Kidney (tissue), 14 donors: Measurements from ENCODE around the gene STIP1. TPM values are rescaled to one million over a fixed set of nuclear protein-coding genes. Genes with fewer than 3 reads are reported as not detected.
A peak's percentile ranks its signal among the peaks of the same experiment; 100 is the strongest.

ENCODE experiments used
- DNase-seq, 5 donors: peaks; one replicate each; pipeline ENCODE4 v3.0.0-alpha.2; 2013 to 2020
- FAIRE-seq: peaks from 2 replicates; lab custom pipeline; 2012; peaks lifted over from hg19 to GRCh38; lab: Jason Lieb, UNC
- H3K27ac ChIP-seq, 2 donors: one replicate each; pipeline ENCODE4 v1.7.0; 2013; ENCODE audit warnings: low read depth in 2 of 2, low read length in 2 of 2, inconsistent platforms in 1 of 2
- H3K27me3 ChIP-seq: one replicate; pipeline ENCODE4 v1.7.1; 2013; ENCODE audit warnings: low read length, inconsistent platforms; ENCODE audit not compliant: control insufficient read depth, insufficient read depth
- H3K36me3 ChIP-seq, 3 donors: one replicate each; pipeline versions ENCODE4 v1.7.0 to v1.7.1; 2013; ENCODE audit warnings: low read length in 3 of 3, control low read depth in 1 of 3, inconsistent platforms in 1 of 3; ENCODE audit not compliant: insufficient read depth in 3 of 3, control insufficient read depth in 2 of 3
- H3K4me1 ChIP-seq, 3 donors: one replicate each; pipeline versions ENCODE4 v1.7.0 to v1.7.1; 2013; ENCODE audit warnings: low read length in 3 of 3, inconsistent platforms in 1 of 3, low read depth in 1 of 3; ENCODE audit not compliant: control insufficient read depth in 2 of 3, insufficient read depth in 2 of 3
- H3K4me3 ChIP-seq, 3 donors: one replicate each; pipeline versions ENCODE4 v1.7.0 to v1.8.1; 2013; ENCODE audit warnings: low read length in 3 of 3, control low read depth in 1 of 3, inconsistent platforms in 1 of 3
- H3K9ac ChIP-seq, 3 donors: one replicate each; pipeline versions ENCODE4 v1.7.0 to v1.7.1; 2013; ENCODE audit warnings: low read length in 3 of 3, control low read depth in 1 of 3, inconsistent platforms in 1 of 3
- H3K9me3 ChIP-seq, 3 donors: one replicate each; pipeline versions ENCODE4 v1.7.0 to v1.7.1; 2013; ENCODE audit warnings: low read length in 3 of 3, control low read depth in 1 of 3, inconsistent platforms in 1 of 3; ENCODE audit not compliant: control insufficient read depth in 2 of 3, insufficient read depth in 1 of 3
- intact Hi-C: fragments of 100-400 bp; cut with DNase I; formaldehyde crosslinking; loops from one replicate; pipeline ENCODE4 v1.11.1; 2022
- polyA plus RNA-seq: library from polyadenylated mRNA; stranded (reverse); fragments of 350-450 nt; fragmentation: Illumina TruSeq; extraction: RNeasy Lipid Tissue Mini Kit (QIAGEN cat#74804); gene quantifications from one replicate; pipeline ENCODE4 v1.2.3, GENCODE V29; 2014; ENCODE audit warnings: low read depth, low replicate concordance; ENCODE audit not compliant: insufficient read depth
- total RNA-seq: library from RNA; stranded (reverse); fragmentation: NEBNext Ultra II Directional; extraction: Animal tissue kit (Norgen Biotek cat#: 25700); gene quantifications from one replicate; pipeline ENCODE4 v1.2.1, GENCODE V29; 2021
- TF ChIP-seq, protein P1 (sequence below): IDR thresholded peaks from 3 replicates; pipeline ENCODE4 v1.5.1; 2012; ENCODE audit warnings: mild to moderate bottlenecking, moderate library complexity, borderline replicate concordance; ENCODE audit not compliant: insufficient read depth; ENCODE audit errors: extremely low read depth
- donor health status: control.
- donor health status: control.
- donor health status: control.
- donor health status: control.
- donor health status: control.
- donor health status: DM: yes; HTN: yes; CAD: no.
- donor health status: Normal renal cell carcinoma (clear cell type).

Gene STIP1
- total and polyA plus RNA-seq, 2 donors from 2014 or later = 81.2 to 86.0 TPM

DNA sequence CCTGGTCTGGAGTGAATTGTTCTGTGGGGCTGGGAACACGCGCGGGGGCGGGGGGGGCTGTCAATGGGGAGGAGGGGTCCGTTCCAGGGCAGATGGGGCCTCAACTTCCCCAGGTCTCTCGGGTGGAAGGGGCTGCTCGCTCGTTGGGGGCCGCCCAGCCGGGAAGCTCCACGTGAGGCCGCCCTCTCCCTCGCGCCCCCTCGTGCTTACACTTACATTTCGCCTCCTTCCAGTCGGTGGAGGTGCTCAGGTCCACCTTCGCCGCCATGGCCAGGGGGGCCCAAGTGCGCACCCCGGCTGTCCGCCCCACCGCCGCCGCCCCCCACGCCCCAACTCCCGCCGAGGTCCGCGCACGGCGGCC is 20.5 kb upstream of the STIP1 start:
- H3K9ac ChIP-seq = peak overlapping the region in 1 of 3 donors; percentile 80
- no peaks in the 10 kb centered on the region for H3K9me3 ChIP-seq
- intact Hi-C loops = no loop called here
- no peaks in the 10 kb centered on the region for H3K27me3 ChIP-seq
- peaks cover 0 to 9% (median 8%) of the 10 kb centered on the region in 3 donors for H3K4me1 ChIP-seq
- TF ChIP-seq, protein P1, sequence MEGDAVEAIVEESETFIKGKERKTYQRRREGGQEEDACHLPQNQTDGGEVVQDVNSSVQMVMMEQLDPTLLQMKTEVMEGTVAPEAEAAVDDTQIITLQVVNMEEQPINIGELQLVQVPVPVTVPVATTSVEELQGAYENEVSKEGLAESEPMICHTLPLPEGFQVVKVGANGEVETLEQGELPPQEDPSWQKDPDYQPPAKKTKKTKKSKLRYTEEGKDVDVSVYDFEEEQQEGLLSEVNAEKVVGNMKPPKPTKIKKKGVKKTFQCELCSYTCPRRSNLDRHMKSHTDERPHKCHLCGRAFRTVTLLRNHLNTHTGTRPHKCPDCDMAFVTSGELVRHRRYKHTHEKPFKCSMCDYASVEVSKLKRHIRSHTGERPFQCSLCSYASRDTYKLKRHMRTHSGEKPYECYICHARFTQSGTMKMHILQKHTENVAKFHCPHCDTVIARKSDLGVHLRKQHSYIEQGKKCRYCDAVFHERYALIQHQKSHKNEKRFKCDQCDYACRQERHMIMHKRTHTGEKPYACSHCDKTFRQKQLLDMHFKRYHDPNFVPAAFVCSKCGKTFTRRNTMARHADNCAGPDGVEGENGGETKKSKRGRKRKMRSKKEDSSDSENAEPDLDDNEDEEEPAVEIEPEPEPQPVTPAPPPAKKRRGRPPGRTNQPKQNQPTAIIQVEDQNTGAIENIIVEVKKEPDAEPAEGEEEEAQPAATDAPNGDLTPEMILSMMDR = no peak
- peak overlapping the region in 2 of 3 donors; percentile 66 to 71 for H3K4me3 ChIP-seq
- H3K27ac ChIP-seq = peak overlapping the region; percentile 67 to 80
- no peaks in the 10 kb centered on the region for H3K36me3 ChIP-seq
- FAIRE-seq = no peak
- DNase-seq = peak in 2 of 5 donors; percentile 47 to 77

DNA sequence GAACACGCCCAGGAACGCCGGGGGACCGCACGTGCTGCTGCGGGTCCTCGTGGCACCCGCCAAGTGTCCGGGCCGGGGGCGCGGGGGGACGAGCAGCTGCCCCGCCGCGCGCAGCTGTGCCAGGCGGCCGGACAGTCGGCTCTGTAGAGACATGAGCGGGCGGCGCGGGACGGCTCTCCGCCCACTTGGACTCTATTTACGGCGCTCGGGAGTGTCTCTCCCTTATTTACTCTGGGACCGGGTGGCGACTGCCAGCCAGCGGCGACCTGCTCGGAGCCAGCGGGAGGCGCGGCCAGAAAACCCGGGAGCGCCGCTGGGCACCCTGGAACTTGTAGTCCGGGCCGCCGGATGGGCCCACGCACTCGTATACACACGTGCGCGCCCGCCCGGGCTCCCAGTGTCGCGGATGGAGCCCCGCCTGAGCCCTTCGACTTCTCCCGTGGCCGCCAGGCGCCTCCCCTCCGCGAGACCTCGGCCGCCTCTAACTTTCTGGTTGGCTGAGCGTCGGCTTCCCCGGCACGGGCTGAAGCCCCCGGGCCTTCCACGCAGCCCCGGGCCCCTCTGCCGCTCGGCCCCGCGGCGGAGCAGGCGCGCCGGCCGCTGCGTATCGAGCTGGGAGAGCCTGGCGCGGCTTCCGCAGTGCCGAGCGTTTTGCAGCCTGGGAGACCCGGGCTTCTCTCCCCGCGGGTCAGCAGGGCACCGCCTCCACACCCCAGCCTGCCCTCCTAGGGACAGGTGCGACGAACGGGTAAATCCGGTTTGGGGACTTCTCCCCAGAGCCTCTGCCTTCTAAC is 19.9 kb upstream of the STIP1 start, which contains the start of gene MACROD1:
Gene MACROD1 (minus strand): TSS at position 272 of the 794 bp plus-strand sequence. CDS start 119 bp downstream, at position 153.
- TF ChIP-seq, protein P1 = no peak
- intact Hi-C loops = no loop called here

DNA sequence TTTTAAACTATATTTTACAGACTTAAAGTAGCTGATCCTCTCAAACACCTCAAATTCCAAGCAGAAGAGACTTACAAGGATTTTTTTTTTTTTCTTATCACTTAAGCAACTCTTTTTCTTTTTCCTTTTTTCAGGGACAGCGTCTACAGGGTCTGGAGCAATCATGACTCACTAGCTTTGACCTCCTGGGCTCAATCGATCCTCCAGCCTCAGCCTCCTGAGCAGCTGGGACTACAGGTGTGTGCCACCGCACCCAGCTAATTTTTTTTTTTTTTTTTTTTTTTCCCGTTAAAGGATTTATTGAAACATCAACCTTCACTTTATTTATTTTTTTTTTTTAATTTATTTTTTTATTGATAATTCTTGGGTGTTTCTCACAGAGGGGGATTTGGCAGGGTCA is 15.6 kb upstream of the STIP1 start:
- TF ChIP-seq, protein P1 = no peak
- Histone ChIP-seq H3K36me3 (no peaks in the 10 kb centered on the region), H3K9ac (no peak overlapping the region), H3K9me3 (peaks cover 0 to 3% (median 0%) of the 10 kb centered on the region in 3 donors), H3K4me1 (no peaks in the 10 kb centered on the region), H3K27ac (no peak overlapping the region), H3K27me3 (no peaks in the 10 kb centered on the region), H3K4me3 (no peak overlapping the region)
- intact Hi-C loops = no loop called here
- no peak for FAIRE-seq
- no peak for DNase-seq

More for the DNA sequence above, 19.9 kb upstream of the STIP1 start, which contains the start of gene MACROD1:
- FAIRE-seq (no peak), DNase-seq (peak; percentile 78 to 93 (median 82))
- Histone ChIP-seq H3K27ac (peak within 1 kb of the TSS; percentile 67 to 80), H3K4me1 (peaks cover 0 to 9% (median 8%) of the 10 kb centered on the region in 3 donors), H3K4me3 (peak within 1 kb of the TSS; percentile 39 to 71 (median 66)), H3K36me3 (no peaks in the 10 kb centered on the region), H3K9ac (peak within 1 kb of the TSS in 2 of 3 donors; percentile 77 to 80), H3K9me3 (no peaks in the 10 kb centered on the region), H3K27me3 (no peaks in the 10 kb centered on the region)
